Body of pancreas (tissue), 4 donors: Measurements from ENCODE around the gene SELENBP1.

ENCODE experiments used
- CTCF ChIP-seq, 7 experiments: fragments of 450-650 bp in 4 of 7; fragments of 200-600 bp in 3 of 7; sonication (generic) in 3 of 7; IDR thresholded peaks; one replicate each; pipeline ENCODE4 v1.5.1; 2016 to 2019; ENCODE audit warnings: antibody characterized with exemption in 7 of 7
- POLR2A ChIP-seq, 3 donors: fragments of 450-650 bp; IDR thresholded peaks; one replicate each; pipeline ENCODE4 v1.6.1; 2016; ENCODE audit warnings: antibody characterized with exemption in 3 of 3, mild to moderate bottlenecking in 2 of 3

- TF ChIP-seq CTCF (IDR thresholded peaks at IDR 0.05) (no peak), POLR2A (IDR thresholded peaks at IDR 0.05) (no peak)
These were observed 28.2 kb downstream of the SELENBP1 start for GRCh38 chr1:151344291-151344690.
